Retinal pigment epithelial cell (primary cell): Measurements from ENCODE around the gene OBSL1.

Experiments used
- DNase-seq: peaks from one replicate; pipeline ENCODE4 v3.0.0-alpha.2; 2010; ENCODE audit warnings: low read depth
- H3K4me3 ChIP-seq: 2 replicates; pipeline ENCODE4 v1.5.1; 2011; ENCODE audit warnings: mild to moderate bottlenecking, low read length, control low read depth, moderate library complexity
- TF ChIP-seq, protein P1 (sequence below): conservative IDR thresholded peaks from 2 replicates; pipeline ENCODE4 v1.5.1; 2011; ENCODE audit warnings: low read depth, low read length, control low read depth, inconsistent platforms

Gene OBSL1

DNA sequence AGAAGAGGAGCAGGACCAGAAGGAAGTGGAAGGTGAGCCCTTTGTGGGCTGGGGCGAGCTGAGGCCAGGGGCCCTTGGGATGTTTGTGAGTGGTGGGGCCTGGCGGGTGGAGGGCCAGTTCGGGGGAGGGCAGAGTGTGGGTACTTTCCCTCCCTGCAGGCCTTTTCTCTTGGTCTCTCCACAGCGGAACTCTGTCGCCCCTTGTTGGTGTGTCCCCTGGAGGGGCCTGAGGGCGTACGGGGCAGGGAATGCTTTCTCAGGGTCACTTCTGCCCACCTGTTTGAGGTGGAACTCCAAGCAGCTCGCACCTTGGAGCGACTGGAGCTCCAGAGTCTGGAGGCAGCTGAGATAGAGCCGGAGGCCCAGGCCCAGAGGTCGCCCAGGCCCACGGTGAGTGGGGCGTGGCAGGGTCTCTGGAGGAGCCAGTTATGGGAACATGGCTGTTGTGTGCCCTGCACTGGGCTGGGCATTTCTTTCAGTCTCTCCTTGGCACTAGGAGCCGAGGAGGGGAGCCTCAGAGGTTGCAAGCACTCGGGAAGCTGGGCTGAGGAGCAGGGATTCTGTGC is 37.1 kb upstream of the OBSL1 start:
- DNase-seq, result no peak
- no peak overlapping the region for H3K4me3 ChIP-seq
- TF ChIP-seq, protein P1, sequence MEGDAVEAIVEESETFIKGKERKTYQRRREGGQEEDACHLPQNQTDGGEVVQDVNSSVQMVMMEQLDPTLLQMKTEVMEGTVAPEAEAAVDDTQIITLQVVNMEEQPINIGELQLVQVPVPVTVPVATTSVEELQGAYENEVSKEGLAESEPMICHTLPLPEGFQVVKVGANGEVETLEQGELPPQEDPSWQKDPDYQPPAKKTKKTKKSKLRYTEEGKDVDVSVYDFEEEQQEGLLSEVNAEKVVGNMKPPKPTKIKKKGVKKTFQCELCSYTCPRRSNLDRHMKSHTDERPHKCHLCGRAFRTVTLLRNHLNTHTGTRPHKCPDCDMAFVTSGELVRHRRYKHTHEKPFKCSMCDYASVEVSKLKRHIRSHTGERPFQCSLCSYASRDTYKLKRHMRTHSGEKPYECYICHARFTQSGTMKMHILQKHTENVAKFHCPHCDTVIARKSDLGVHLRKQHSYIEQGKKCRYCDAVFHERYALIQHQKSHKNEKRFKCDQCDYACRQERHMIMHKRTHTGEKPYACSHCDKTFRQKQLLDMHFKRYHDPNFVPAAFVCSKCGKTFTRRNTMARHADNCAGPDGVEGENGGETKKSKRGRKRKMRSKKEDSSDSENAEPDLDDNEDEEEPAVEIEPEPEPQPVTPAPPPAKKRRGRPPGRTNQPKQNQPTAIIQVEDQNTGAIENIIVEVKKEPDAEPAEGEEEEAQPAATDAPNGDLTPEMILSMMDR, result no peak

DNA sequence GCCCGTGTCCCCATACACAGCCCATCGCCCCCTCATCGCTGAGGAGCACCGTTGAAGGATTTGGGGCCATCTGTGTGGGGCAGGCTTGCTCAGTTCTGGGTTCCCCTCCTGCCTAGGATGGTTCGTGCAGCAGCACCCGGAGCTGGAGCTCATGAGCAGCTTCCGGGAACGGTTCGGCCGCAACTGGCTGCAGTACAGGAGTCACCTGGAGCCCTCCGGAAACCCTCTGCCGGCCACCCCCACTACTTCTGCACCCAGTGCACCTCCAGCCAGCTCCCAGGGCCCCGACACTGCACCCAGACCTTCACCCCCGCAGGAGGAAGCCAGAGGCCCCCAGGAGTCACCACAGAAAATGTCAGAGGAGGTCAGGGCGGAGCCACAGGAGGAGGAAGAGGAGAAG is 36.6 kb upstream of the OBSL1 start:
- H3K4me3 ChIP-seq, result no peak overlapping the region
- no peak for DNase-seq
- TF ChIP-seq, protein P1, result no peak

DNA sequence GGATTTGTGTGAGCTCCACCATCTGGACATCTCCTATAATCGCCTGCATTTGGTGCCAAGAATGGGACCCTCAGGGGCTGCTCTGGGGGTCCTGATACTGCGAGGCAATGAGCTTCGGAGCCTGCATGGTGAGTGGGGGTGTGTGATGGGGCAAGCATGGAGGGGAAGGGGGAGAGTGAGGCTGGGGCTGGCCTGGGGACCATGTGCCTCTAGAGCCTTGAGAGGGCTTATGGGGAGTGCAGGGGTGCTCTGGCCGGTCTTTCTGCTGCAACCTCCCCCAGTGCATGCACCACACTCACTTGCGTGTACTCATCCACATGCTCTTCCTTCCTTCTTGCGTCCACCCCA is 34.2 kb upstream of the OBSL1 start:
- DNase-seq, result no peak

DNA sequence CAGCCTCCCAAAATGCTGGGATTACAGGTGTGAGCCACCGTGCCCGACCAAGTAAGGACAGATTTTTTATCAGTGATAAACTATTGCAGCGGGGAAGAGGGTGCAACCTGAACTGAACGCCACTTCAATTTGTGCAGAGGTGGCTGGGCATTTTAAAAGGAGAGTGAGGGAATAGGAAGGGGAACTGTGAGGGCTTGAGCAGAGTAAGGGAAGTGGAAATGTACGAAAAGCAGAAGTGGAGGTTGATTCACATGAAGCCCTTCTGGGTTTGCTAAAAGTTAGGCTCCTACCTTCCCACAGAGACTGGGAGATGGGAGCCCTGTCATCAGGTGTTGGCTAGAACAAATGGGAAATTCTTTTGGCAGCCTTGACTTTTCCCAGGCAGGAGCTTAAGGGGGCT is 32.4 kb upstream of the OBSL1 start:
- TF ChIP-seq, protein P1, result no peak
- H3K4me3 ChIP-seq, result no peak overlapping the region
- DNase-seq, result no peak

More for the DNA sequence above, 34.2 kb upstream of the OBSL1 start:
- TF ChIP-seq, protein P1, result no peak
- no peak overlapping the region for H3K4me3 ChIP-seq

DNA sequence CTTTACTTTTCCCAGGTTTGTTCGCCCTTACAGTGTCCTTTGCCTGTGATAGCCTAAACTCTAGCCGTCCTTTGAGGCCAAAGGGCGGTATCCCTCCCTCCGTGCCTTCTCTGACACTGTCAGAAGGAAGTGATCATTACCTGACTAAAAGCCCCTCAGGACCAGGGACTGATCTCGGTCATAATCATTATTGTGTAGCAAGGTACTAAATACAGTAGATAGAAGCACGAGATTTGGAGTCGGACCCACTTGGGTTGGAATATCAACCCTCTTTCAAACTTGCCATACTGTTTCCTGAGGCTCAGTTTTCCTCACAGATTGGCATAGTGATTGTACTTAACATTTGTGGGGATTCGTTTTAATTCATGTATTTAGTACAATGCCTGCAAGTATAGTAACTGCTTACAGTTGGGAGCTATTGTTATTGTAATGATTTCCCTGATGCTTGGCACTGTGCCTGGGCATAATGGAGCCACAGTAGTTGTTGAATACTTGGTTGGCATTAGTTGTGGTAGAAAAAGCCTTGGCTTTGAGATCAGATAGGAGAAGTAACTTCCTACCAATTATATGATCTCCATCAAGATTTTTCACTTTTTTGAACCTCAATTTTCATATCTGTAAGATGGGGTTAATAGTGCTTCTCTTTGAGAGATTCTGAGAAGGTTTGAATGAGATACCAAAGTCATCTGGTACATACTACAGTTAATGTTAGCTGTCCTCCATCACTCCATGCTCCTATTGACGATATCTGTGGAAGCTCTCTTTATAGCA is 27.2 kb upstream of the OBSL1 start:
- no peak for DNase-seq
- TF ChIP-seq, protein P1, result no peak
- peak overlapping the region; percentile 92 for H3K4me3 ChIP-seq

DNA sequence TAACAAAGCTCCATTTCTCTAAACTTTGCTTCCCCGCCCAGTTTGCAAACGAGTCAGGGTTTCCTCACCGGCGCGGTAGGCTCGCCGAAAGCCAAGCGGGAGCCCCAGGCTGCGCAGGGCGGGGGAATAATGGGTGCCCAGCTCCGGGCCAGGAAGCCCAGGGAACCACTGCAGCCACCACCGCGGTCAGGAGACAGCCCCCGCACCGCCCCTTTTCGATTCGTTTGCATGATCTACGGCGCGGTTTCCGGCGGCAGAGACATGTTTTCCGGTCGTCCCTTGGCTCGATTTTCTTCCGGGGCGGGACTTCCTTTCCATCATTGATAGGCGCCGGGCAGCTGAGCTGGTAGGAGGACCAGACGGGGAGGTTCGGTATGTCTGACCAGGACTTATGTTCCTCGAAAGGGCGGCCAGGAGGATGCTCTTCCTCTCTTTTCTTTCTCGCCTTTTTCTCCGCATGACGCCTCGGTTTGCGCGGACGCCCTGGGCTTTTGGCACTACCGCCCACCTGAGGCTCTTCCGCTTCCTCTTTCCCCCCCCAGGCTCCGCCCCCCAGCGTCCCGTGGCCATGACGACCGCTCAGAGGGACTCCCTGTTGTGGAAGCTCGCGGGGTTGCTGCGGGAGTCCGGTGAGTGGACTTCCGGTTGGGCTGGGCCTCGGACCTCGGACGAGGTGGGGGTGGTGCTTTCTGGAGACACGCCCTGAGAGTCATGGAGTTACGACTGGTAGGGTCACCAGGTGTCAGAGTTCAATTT is 26.4 kb upstream of the OBSL1 start, which contains the start of gene STK11IP:
STK11IP (plus strand) TSS at position 306 of the 756 bp plus-strand sequence; CDS start at position 569, 263 bp downstream.
- H3K4me3 ChIP-seq, result peak within 1 kb of the TSS; percentile 92
- TF ChIP-seq, protein P1, result no peak
- peak; percentile 88 for DNase-seq
